Stomach (tissue), 4 donors: Measurements from ENCODE around the gene CIAO3.

ENCODE experiments used
- POLR2AphosphoS5 ChIP-seq, 3 donors: sonication (generic); formaldehyde crosslinking; IDR thresholded peaks; one replicate each; pipeline ENCODE4 v1.6.1; 2016; ENCODE audit warnings: antibody characterized with exemption in 3 of 3
- TF ChIP-seq, protein P1 (sequence below), 7 experiments: fragments of 450-650 bp in 4 of 7; fragments of 200-600 bp in 3 of 7; sonication (generic) in 3 of 7; IDR thresholded peaks; one replicate each; pipeline ENCODE4 v1.5.1; 2016 to 2019; ENCODE audit warnings: antibody characterized with exemption in 7 of 7, control low read depth in 2 of 7, mild to moderate bottlenecking in 1 of 7

- TF ChIP-seq, protein P1, sequence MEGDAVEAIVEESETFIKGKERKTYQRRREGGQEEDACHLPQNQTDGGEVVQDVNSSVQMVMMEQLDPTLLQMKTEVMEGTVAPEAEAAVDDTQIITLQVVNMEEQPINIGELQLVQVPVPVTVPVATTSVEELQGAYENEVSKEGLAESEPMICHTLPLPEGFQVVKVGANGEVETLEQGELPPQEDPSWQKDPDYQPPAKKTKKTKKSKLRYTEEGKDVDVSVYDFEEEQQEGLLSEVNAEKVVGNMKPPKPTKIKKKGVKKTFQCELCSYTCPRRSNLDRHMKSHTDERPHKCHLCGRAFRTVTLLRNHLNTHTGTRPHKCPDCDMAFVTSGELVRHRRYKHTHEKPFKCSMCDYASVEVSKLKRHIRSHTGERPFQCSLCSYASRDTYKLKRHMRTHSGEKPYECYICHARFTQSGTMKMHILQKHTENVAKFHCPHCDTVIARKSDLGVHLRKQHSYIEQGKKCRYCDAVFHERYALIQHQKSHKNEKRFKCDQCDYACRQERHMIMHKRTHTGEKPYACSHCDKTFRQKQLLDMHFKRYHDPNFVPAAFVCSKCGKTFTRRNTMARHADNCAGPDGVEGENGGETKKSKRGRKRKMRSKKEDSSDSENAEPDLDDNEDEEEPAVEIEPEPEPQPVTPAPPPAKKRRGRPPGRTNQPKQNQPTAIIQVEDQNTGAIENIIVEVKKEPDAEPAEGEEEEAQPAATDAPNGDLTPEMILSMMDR (IDR thresholded peaks at IDR 0.05) = no peak
- TF ChIP-seq POLR2AphosphoS5 (IDR thresholded peaks at IDR 0.05) = no peak
These were observed 7.2 kb downstream of the CIAO3 start for GRCh38 chr16:733382-734207.
